ENCODE data around the gene CRP.
"Not testable (repeated sequence)": the region's sequence is repeated elsewhere in the genome, so short reads cannot be mapped to it uniquely, and the experiment has no call there.

The CRP gene

GRCh38 chr1:159714529-159714928 is at the start of gene CRP:
Gene CRP (minus strand): TSS chr1:159714589. CDS start chr1:159714485, 104 bp downstream.
- no peak for DNase-seq

GRCh38 chr1:159763686-159764085 is 49.3 kb upstream of the CRP start:
- DNase-seq = no peak

- no peak for DNase-seq
Observed at GRCh38 chr1:159756397-159756796, 42.0 kb upstream of the CRP start.

- no peak for DNase-seq
Observed at GRCh38 chr1:159755451-159756007, 41.1 kb upstream of the CRP start.

GRCh38 chr1:159753386-159753785 is 39.0 kb upstream of the CRP start:
- DNase-seq = no peak

- DNase-seq = no peak
Observed at GRCh38 chr1:159752135-159752580, 37.8 kb upstream of the CRP start.

- no peak for DNase-seq
Observed at GRCh38 chr1:159751031-159751430, 36.6 kb upstream of the CRP start.

- DNase-seq = no peak
Observed at GRCh38 chr1:159750621-159751020, 36.2 kb upstream of the CRP start.

- no peak for DNase-seq
Observed at GRCh38 chr1:159749630-159750029, 35.2 kb upstream of the CRP start.

GRCh38 chr1:159748370-159748769 is 34.0 kb upstream of the CRP start:
- no peak for DNase-seq

GRCh38 chr1:159746666-159747065 is 32.3 kb upstream of the CRP start:
- no peak for DNase-seq

GRCh38 chr1:159743651-159744410 is 29.4 kb upstream of the CRP start:
- no peak for DNase-seq

GRCh38 chr1:159737238-159737916 is 23.0 kb upstream of the CRP start:
- no peak for DNase-seq

GRCh38 chr1:159723188-159723587 is 8.8 kb upstream of the CRP start:
- not testable (repeated sequence) for DNase-seq

- DNase-seq = no peak
Observed at GRCh38 chr1:159719990-159720389, 5.6 kb upstream of the CRP start.

GRCh38 chr1:159715855-159716254 is 1.5 kb upstream of the CRP start:
- DNase-seq = no peak

GRCh38 chr1:159712080-159712479 is 2.3 kb downstream of the CRP start:
- no peak for DNase-seq

GRCh38 chr1:159707472-159708260 is 6.7 kb downstream of the CRP start:
- DNase-seq = no peak

- DNase-seq = no peak
Observed at GRCh38 chr1:159705904-159706256, 8.5 kb downstream of the CRP start.

- DNase-seq = no peak
Observed at GRCh38 chr1:159705251-159705903, 9.0 kb downstream of the CRP start.

- DNase-seq = no peak
Observed at GRCh38 chr1:159704481-159704880, 9.9 kb downstream of the CRP start.

GRCh38 chr1:159700312-159700711 is 14.1 kb downstream of the CRP start:
- DNase-seq = no peak

- no peak for DNase-seq
Observed at GRCh38 chr1:159699653-159700052, 14.7 kb downstream of the CRP start.
